Mammary epithelial cell (primary cell): ENCODE data around the gene CDC42EP4.
A peak's percentile ranks its signal among the peaks of the same experiment; 100 is the strongest.

ENCODE experiments used
- CTCF ChIP-seq, 2 donors: IDR thresholded peaks in 1 of 2; conservative IDR thresholded peaks in 1 of 2; 2 replicates each; pipeline ENCODE4 v1.5.1; 2011 to 2012; ENCODE audit warnings: inconsistent platforms in 2 of 2, low read length in 2 of 2, mild to moderate bottlenecking in 2 of 2, control low read depth in 1 of 2, low read depth in 1 of 2; ENCODE audit not compliant: insufficient read depth in 1 of 2; ENCODE audit errors: extremely low read depth in 1 of 2
- EZH2 ChIP-seq: IDR thresholded peaks from 2 replicates; pipeline ENCODE4 v1.6.1; 2012; ENCODE audit warnings: low read length, inconsistent platforms, borderline replicate concordance

GRCh38 chr17:73340093-73340596 lies 28.3 kb upstream of the CDC42EP4 start:
- TF ChIP-seq CTCF (conservative IDR thresholded peaks at IDR 0.05 in 1 of 2, IDR thresholded peaks at IDR 0.05 in 1 of 2; ENCODE audit: extremely low read depth in 1 of 2, insufficient read depth in 1 of 2, low read depth in 1 of 2, low read length in 2 of 2), result peak; percentile 28 to 71
- no peak for TF ChIP-seq EZH2
